Keratinocyte (primary cell): Measurements from ENCODE around the gene AHNAK2. TPM values are rescaled to one million over a fixed set of nuclear protein-coding genes. Genes with fewer than 3 reads are reported as not detected.

Source experiments
- DNase-seq: peaks from one replicate; pipeline ENCODE4 v3.0.0-alpha.2; 2011; ENCODE audit warnings: low read depth, missing footprints, low spot score
- FAIRE-seq: peaks from 2 replicates; lab custom pipeline; 2011; peaks lifted over from hg19 to GRCh38; lab: Jason Lieb, UNC
- H2AFZ ChIP-seq: 2 replicates; pipeline ENCODE4 v1.6.0; 2012; ENCODE audit warnings: low read length, control low read depth, inconsistent platforms; ENCODE audit not compliant: control insufficient read depth
- H3K27ac ChIP-seq: 2 replicates; pipeline ENCODE4 v1.5.1; 2011; ENCODE audit warnings: low read length; ENCODE audit not compliant: control insufficient read depth, insufficient read depth
- H3K27me3 ChIP-seq: 3 replicates; pipeline ENCODE4 v1.6.0; 2011; ENCODE audit warnings: low read length; ENCODE audit not compliant: control insufficient read depth, insufficient read depth; ENCODE audit errors: extremely low read depth
- H3K36me3 ChIP-seq, 2 experiments: 2 replicates in 1 of 2; 3 replicates in 1 of 2; pipeline ENCODE4 v1.5.1; 2011; ENCODE audit warnings: low read length in 2 of 2, mild to moderate bottlenecking in 1 of 2; ENCODE audit not compliant: control insufficient read depth in 2 of 2, insufficient read depth in 2 of 2; ENCODE audit errors: extremely low read depth in 1 of 2
- H3K4me1 ChIP-seq: 3 replicates; pipeline ENCODE4 v1.5.1; 2011; ENCODE audit warnings: low read length; ENCODE audit not compliant: control insufficient read depth, insufficient read depth; ENCODE audit errors: extremely low read depth
- H3K4me2 ChIP-seq: 3 replicates; pipeline ENCODE4 v1.6.0; 2011; ENCODE audit warnings: low read depth, low read length; ENCODE audit not compliant: control insufficient read depth, insufficient read depth; ENCODE audit errors: extremely low read depth
- H3K4me3 ChIP-seq, 3 experiments: fragments of 200-600 bp in 1 of 3; sonication (generic) in 1 of 3; 2 replicates in 2 of 3; 3 replicates in 1 of 3; pipeline ENCODE4 v1.5.1; 2011 to 2016; ENCODE audit warnings: low read length in 3 of 3, mild to moderate bottlenecking in 3 of 3, control low read depth in 2 of 3, inconsistent platforms in 1 of 3, low read depth in 1 of 3, mixed read lengths in 1 of 3, mixed run types in 1 of 3, moderate library complexity in 1 of 3; ENCODE audit not compliant: control insufficient read depth in 2 of 3, insufficient read depth in 2 of 3; ENCODE audit errors: extremely low read depth in 1 of 3
- H3K79me2 ChIP-seq: 2 replicates; pipeline ENCODE4 v1.6.0; 2012; ENCODE audit warnings: low read length; ENCODE audit not compliant: control insufficient read depth, insufficient read depth
- H3K9ac ChIP-seq: 3 replicates; pipeline ENCODE4 v1.6.0; 2011; ENCODE audit warnings: low read length; ENCODE audit not compliant: control insufficient read depth, insufficient read depth; ENCODE audit errors: extremely low read depth
- H3K9me1 ChIP-seq: 3 replicates; pipeline ENCODE4 v1.6.0; 2011; ENCODE audit warnings: low read length; ENCODE audit not compliant: control insufficient read depth, insufficient read depth; ENCODE audit errors: extremely low read depth
- H3K9me3 ChIP-seq: 2 replicates; pipeline ENCODE4 v1.5.1; 2012; ENCODE audit warnings: low read depth, low read length; ENCODE audit not compliant: control insufficient read depth
- H4K20me1 ChIP-seq: 3 replicates; pipeline ENCODE4 v1.6.0; 2011; ENCODE audit warnings: low read length; ENCODE audit not compliant: control insufficient read depth, insufficient read depth; ENCODE audit errors: extremely low read depth
- EZH2 ChIP-seq: IDR thresholded peaks from one replicate; pipeline ENCODE4 v1.6.1; 2012; ENCODE audit warnings: inconsistent platforms, mild to moderate bottlenecking, low read length, moderate library complexity
- dilution Hi-C: fragments of 300-500 bp; cut with MboI; formaldehyde crosslinking; loops from one replicate; pipeline ENCODE4 v1.7.0; 2020; ENCODE audit warnings: low sequenced_read_pairs; ENCODE audit not compliant: extremely low pct_ligation_motif_present
- polyA plus RNA-seq, 5 experiments: library from polyadenylated mRNA; depleted of rRNA in 3 of 5; stranded (reverse) in 3 of 5; stranded (forward) in 1 of 5; unstranded in 1 of 5; fragments of >200 nt; gene quantifications; 1 replicate in 1 of 5; 2 replicates in 3 of 5; 3 replicates in 1 of 5; pipeline versions ENCODE4 v1.2.1 to v1.2.3, GENCODE V29; 2011 to 2012; ENCODE audit warnings: missing spikeins in 2 of 5, low read depth in 1 of 5, low replicate concordance in 1 of 5
- TF ChIP-seq, protein P1 (sequence below), 3 experiments: IDR thresholded peaks in 1 of 3; conservative IDR thresholded peaks in 1 of 3; optimal IDR thresholded peaks in 1 of 3; 2 replicates in 2 of 3; 3 replicates in 1 of 3; pipeline versions ENCODE3 to v1.5.1; 2011; ENCODE audit warnings: low read length in 3 of 3, mild to moderate bottlenecking in 3 of 3, moderate library complexity in 2 of 3, control low read depth in 1 of 3, inconsistent platforms in 1 of 3; ENCODE audit not compliant: insufficient read depth in 2 of 3; ENCODE audit errors: extremely low read depth in 1 of 3

Gene AHNAK2
- polyA plus RNA-seq, 1 donor (not counting 4 experiments of a cell fraction or from before 2014, with no cell fraction given): 164 TPM

DNA sequence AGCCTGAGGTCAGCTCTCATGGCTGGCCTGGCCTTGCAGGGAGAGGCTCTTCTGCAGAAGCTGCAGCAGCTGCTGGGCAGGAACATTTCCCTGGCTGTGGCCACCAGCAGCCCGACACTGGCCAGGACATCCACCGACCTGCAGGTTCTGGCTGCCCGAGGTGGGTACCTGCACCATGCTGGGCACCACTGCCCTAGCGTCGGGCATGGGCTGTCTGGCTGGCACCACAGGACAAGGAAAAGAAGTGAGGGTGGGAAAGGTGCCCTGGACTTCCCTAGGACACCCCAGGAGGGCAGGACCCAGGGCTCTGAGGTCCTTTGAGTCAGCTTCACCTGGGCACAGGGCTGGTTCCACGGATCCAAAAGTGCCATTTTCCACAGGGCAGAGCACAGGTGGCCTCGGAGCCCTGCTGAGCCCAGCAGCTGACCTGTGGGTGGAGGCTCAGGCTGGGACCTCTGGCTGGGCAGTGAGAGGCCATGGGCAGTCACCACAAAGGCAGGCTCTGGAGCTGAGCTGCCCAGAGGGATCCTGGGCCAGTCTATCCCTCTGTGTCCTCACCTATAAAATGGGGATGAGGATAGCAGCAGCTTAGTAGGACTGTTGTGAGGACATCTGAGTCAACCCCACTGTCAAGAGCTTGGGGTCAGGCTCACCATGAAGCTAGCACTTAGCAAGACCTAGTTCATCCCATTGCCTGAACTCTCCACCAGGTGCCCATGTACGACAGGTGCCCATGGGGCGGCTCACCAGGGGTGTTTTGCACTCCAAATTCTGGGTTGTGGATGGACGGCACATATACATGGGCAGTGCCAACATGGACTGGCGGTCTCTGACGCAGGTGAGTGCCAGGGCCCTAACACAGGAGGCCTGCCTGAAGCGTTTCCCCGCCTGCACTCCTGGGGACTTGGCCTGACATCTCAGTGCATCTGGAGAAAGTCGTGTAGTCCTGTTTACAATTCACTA, 48.6 kb downstream of the AHNAK2 start:
- Histone ChIP-seq H3K9me3 (no peaks in the 10 kb centered on the region), H3K4me1 (no peaks in the 10 kb centered on the region), H3K36me3 (no peaks in the 10 kb centered on the region), H3K79me2 (no peaks in the 10 kb centered on the region), H3K9me1 (no peaks in the 10 kb centered on the region), H2AFZ (no peak overlapping the region), H3K27me3 (peaks cover 24% of the 10 kb centered on the region), H4K20me1 (no peaks in the 10 kb centered on the region), H3K27ac (no peak overlapping the region), H3K9ac (no peak overlapping the region), H3K4me3 (no peak overlapping the region), H3K4me2 (no peak overlapping the region)
- TF ChIP-seq EZH2: no peak
- TF ChIP-seq, protein P1, sequence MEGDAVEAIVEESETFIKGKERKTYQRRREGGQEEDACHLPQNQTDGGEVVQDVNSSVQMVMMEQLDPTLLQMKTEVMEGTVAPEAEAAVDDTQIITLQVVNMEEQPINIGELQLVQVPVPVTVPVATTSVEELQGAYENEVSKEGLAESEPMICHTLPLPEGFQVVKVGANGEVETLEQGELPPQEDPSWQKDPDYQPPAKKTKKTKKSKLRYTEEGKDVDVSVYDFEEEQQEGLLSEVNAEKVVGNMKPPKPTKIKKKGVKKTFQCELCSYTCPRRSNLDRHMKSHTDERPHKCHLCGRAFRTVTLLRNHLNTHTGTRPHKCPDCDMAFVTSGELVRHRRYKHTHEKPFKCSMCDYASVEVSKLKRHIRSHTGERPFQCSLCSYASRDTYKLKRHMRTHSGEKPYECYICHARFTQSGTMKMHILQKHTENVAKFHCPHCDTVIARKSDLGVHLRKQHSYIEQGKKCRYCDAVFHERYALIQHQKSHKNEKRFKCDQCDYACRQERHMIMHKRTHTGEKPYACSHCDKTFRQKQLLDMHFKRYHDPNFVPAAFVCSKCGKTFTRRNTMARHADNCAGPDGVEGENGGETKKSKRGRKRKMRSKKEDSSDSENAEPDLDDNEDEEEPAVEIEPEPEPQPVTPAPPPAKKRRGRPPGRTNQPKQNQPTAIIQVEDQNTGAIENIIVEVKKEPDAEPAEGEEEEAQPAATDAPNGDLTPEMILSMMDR (optimal IDR thresholded peaks at IDR 0.05 in 1 of 3, IDR thresholded peaks at IDR 0.05 in 1 of 3, conservative IDR thresholded peaks at IDR 0.05 in 1 of 3; ENCODE audit: extremely low read depth in 1 of 3, insufficient read depth in 2 of 3, low read length in 3 of 3): no peak
- dilution Hi-C loops: no loop called here
- no peak for FAIRE-seq
- DNase-seq: no peak

DNA sequence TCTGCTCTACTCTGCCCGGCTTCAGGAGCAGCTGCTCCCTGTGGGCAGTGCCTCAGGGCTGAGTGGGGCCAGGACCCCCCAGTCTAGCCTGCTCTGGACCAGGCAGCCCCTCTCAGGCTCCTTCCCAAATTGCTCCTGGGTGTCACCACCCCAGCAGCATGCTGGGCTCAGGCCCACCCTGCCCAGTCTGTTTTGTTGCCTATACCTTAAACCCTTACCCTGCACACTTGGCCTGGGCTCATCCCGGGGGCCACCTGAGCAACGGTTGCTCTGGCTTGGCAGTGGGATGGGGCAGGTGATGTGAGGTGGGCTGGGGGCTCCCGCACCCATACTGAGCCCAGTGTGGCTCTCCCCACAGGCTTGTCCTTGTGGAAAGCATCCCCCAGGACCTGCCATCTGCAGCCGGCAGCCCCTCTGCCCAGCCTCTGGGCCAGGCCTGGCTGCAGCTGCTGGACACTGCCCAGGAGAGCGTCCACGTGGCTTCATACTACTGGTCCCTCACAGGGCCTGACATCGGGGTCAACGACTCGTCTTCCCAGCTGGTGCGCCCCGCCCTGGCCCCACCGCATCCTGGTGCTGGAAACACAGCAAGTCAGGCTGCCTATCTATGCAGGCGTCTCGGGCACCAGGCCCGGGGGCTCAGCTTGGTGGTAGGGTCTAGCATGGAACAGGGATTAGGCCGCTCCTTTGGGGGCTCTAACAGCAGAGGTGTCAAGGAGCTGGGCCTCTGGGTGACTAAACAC, 49.6 kb downstream of the AHNAK2 start:
- H4K20me1 ChIP-seq: no peaks in the 10 kb centered on the region
- no peak overlapping the region for H3K4me3 ChIP-seq
- no peak for DNase-seq
- no peaks in the 10 kb centered on the region for H3K79me2 ChIP-seq
- H3K4me1 ChIP-seq: no peaks in the 10 kb centered on the region
- H3K27ac ChIP-seq: no peak overlapping the region
- no peaks in the 10 kb centered on the region for H3K36me3 ChIP-seq
- no peak overlapping the region for H3K4me2 ChIP-seq
- H3K9ac ChIP-seq: no peak overlapping the region
- no peaks in the 10 kb centered on the region for H3K9me1 ChIP-seq
- no peak overlapping the region for H2AFZ ChIP-seq
- H3K9me3 ChIP-seq: no peaks in the 10 kb centered on the region
- FAIRE-seq: no peak
- dilution Hi-C loops: no loop called here
- TF ChIP-seq EZH2: no peak
- H3K27me3 ChIP-seq: peaks cover 18% of the 10 kb centered on the region
